ENCODE measurements around the gene OR12D1. TPM values are rescaled to one million over a fixed set of nuclear protein-coding genes. Genes with fewer than 3 reads are reported as not detected.

The OR12D1 gene
- total RNA-seq, 1 experiment from 2014 or later = not detected

DNA sequence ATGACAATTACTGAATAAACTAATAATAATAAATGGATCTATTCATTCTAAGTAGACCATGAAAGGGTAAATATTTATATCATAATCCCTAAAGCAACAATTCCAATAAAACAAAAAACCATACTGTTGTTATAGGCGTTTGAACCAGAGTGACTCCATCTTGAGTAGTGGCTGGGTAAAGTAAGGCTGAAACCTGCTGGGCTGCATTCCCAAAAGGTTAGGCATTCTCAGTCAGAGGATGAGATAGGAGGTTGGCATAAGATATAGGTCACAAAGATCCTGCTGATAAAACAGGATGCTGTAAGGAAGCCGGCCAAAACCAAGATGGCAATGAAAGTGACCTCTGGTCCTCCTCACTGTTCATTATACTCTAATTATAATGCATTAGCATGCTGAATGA, 50.6 kb downstream of the OR12D1 start:
- no peak for DNase-seq (ENCODE audit: low read depth)

DNA sequence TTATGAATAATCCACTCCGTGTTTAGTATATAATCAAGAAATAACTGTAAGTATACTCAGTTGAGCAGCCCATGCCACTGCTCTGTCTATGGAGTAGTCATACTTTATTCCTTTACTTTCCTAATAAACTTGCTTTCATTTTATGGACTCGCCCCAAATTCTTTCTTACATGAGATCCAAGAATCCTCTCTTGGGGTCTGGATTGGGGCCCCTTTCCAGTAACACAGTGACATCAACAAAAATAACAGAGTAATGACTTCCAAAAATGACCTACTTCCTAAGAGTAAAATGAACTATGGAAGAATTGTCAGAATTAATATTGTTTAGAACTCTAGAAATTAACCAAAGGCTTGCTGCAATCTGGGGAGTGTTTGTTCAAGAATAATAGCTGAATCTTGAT, 51.1 kb downstream of the OR12D1 start:
- DNase-seq (ENCODE audit: low read depth) = no peak

DNA sequence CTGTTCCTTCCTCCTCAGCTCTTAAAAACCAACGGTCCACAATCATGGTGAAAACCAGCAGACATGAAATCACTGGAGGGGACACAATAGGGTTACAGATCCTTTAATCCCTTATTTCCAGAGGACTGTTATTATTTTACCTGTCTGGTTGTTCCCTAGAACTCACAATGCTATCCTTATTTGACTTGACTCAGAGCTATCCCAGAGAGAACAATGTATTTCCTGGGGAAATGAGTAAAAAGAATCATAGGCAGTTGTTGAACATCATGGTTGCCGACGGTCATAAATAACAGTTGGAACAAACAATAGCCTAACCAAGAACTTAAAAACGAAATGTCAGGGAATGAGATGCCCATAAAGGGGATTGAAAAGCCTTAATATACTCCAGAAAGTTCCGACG, 51.5 kb downstream of the OR12D1 start:
- DNase-seq (ENCODE audit: low read depth) = no peak

Other genes with a start within 250 kb of the OR12D1 start
- not detected in 2 replicates for gene OR2J2, start 244.0 kb upstream of the OR12D1 start, total RNA-seq (2014; rRNA removed; shearing (Covaris generic))
- not detected in 2 replicates for gene OR14J1, start 113.2 kb upstream of the OR12D1 start, total RNA-seq (2014; rRNA removed; shearing (Covaris generic))
- gene OR5V1, start 46.1 kb upstream of the OR12D1 start, total RNA-seq (2014; rRNA removed; shearing (Covaris generic)) = not detected in 2 replicates
- gene OR12D3, start 39.6 kb upstream of the OR12D1 start, total RNA-seq (2014; rRNA removed; shearing (Covaris generic)) = not detected in 2 replicates
- gene OR12D2, start 19.3 kb upstream of the OR12D1 start, total RNA-seq (2014; rRNA removed; shearing (Covaris generic)) = not detected in 2 replicates
- not detected in 2 replicates for gene OR10C1, start 24.4 kb downstream of the OR12D1 start, total RNA-seq (2014; rRNA removed; shearing (Covaris generic))
- not detected in 2 replicates for gene OR11A1, start 42.1 kb downstream of the OR12D1 start, total RNA-seq (2014; rRNA removed; shearing (Covaris generic))
- not detected in 2 replicates for gene OR2H1, start 42.2 kb downstream of the OR12D1 start, total RNA-seq (2014; rRNA removed; shearing (Covaris generic))
- not detected in 2 replicates for gene MAS1L, start 73.0 kb downstream of the OR12D1 start, total RNA-seq (2014; rRNA removed; shearing (Covaris generic))
- gene UBD, start 144.8 kb downstream of the OR12D1 start, total RNA-seq (2014; rRNA removed; shearing (Covaris generic)) = 2.8 and 10.1 TPM in 2 replicates
- not detected in 2 replicates for gene OR2H2, start 170.2 kb downstream of the OR12D1 start, total RNA-seq (2014; rRNA removed; shearing (Covaris generic))
- 1.3 and 4.3 TPM in 2 replicates for gene GABBR1, start 218.3 kb downstream of the OR12D1 start, total RNA-seq (2014; rRNA removed; shearing (Covaris generic))
- not detected in 2 replicates for gene MOG, start 242.2 kb downstream of the OR12D1 start, total RNA-seq (2014; rRNA removed; shearing (Covaris generic))